ENCODE data around the gene ZACN. TPM values are rescaled to one million over a fixed set of nuclear protein-coding genes. Genes with fewer than 3 reads are reported as not detected.
A peak's percentile ranks its signal among the peaks of the same experiment; 100 is the strongest.

ZACN gene
- polyA plus RNA-seq, 3 donors: 0.09 TPM; not detected in 2

GRCh38 chr17:76091526-76092286, 12.7 kb downstream of the ZACN start:
- Histone ChIP-seq H3K36me3 (replicated peaks in 1 of 2; ENCODE audit: control insufficient read depth in 1 of 2, insufficient read depth in 2 of 2, low read length in 2 of 2) (peaks cover 98 to 100% of the 10 kb centered on the region in 2 donors), H3K4me2 (replicated peaks; ENCODE audit: extremely low read depth, low read length, poor library complexity, severe bottlenecking) (no peak overlapping the region), H3K4me3 (replicated peaks in 1 of 3; ENCODE audit: low read depth in 2 of 3, low read length in 3 of 3) (no peak overlapping the region), H3K27me3 (ENCODE audit: control insufficient read depth in 2 of 2, insufficient read depth in 2 of 2, low read length in 2 of 2) (no peaks in the 10 kb centered on the region), H3K27ac (ENCODE audit: low read depth in 1 of 2, low read length in 2 of 2) (no peak overlapping the region), H2AFZ (ENCODE audit: insufficient read depth, low read depth, low read length, poor library complexity, severe bottlenecking) (no peak overlapping the region), H3K4me1 (ENCODE audit: control insufficient read depth in 1 of 2, insufficient read depth in 2 of 2, low read length in 2 of 2) (no peaks in the 10 kb centered on the region), H3K9me3 (replicated peaks in 1 of 2; ENCODE audit: control insufficient read depth in 1 of 2, insufficient read depth in 1 of 2, low read length in 2 of 2) (no peaks in the 10 kb centered on the region), H3K79me2 (ENCODE audit: insufficient read depth, low read length) (no peaks in the 10 kb centered on the region), H4K20me1 (ENCODE audit: insufficient read depth, low read length) (no peaks in the 10 kb centered on the region), H3K9ac (ENCODE audit: insufficient read depth, low read length, poor library complexity, severe bottlenecking) (no peak overlapping the region)
- H3K27me3 Mint-ChIP-seq (ENCODE audit: low read depth in 3 of 3): peaks cover 0 to 2% (median 1%) of the 10 kb centered on the region in 3 donors
- H3K4me1 Mint-ChIP-seq: peaks cover 2% of the 10 kb centered on the region
- H3K4me3 Mint-ChIP-seq: peak overlapping the region in 1 of 2 donors; percentile 6
- TF ChIP-seq, protein P1, sequence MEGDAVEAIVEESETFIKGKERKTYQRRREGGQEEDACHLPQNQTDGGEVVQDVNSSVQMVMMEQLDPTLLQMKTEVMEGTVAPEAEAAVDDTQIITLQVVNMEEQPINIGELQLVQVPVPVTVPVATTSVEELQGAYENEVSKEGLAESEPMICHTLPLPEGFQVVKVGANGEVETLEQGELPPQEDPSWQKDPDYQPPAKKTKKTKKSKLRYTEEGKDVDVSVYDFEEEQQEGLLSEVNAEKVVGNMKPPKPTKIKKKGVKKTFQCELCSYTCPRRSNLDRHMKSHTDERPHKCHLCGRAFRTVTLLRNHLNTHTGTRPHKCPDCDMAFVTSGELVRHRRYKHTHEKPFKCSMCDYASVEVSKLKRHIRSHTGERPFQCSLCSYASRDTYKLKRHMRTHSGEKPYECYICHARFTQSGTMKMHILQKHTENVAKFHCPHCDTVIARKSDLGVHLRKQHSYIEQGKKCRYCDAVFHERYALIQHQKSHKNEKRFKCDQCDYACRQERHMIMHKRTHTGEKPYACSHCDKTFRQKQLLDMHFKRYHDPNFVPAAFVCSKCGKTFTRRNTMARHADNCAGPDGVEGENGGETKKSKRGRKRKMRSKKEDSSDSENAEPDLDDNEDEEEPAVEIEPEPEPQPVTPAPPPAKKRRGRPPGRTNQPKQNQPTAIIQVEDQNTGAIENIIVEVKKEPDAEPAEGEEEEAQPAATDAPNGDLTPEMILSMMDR (IDR thresholded peaks at IDR 0.05): no peak
- peak overlapping the region in 1 of 7 donors; percentile 3 for H3K27ac Mint-ChIP-seq
- H3K36me3 Mint-ChIP-seq: peaks cover 78 to 100% of the 10 kb centered on the region in 2 donors
- no peaks in the 10 kb centered on the region for H3K9me3 Mint-ChIP-seq
- DNase-seq: no peak
- 73% methylated on average over 13 of the region's 23 CpGs for WGBS (ENCODE audit: insufficient coverage)
- intact Hi-C loops (cut with micrococcal nuclease): no loop called here

DNA sequence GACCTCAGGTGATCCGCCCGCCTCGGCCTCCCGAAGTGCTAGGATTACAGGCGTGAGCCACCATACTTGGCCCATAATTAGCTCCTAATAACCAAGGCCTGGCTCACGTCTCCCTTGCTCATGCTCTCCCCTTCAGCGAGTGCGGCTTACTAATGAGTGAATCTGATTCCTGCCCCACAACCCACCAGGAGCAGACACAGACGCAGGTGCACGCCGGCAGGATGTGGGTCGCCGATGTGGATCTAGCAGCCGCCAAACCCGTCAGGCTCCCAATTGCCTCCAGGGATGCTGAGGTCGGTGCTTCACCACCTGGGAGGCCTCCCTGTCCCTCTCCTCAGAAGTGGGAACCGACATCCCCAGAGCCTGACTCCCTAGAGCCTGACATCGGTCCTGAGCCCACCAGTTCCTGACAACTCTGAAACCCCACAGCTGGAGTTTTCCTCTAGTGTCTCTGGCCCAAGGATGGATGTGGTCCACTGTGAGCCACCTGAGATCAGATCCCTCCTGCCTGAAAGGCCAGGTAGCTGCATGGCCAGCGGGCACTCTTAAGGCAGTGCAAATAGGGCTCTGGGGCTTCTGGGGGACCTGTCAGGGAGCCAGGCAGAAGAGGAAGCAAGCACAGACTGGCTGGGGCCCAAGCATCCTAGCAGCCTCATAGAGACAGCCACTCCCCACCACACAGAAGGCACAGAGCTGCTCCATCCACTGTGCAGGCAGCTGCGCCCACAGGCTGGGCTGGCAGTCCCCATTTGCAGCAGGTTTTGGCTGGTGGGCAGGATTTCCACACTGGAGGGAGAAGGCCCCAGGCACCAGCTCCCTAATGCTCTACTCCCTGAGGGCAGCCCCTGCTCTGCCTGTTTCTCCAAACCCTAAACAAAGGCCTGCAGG, 13.8 kb downstream of the ZACN start:
- Histone ChIP-seq H3K4me1 (ENCODE audit: control insufficient read depth in 1 of 2, insufficient read depth in 2 of 2, low read length in 2 of 2) (no peaks in the 10 kb centered on the region), H3K4me3 (replicated peaks in 1 of 3; ENCODE audit: low read depth in 2 of 3, low read length in 3 of 3) (no peak overlapping the region), H2AFZ (ENCODE audit: insufficient read depth, low read depth, low read length, poor library complexity, severe bottlenecking) (no peak overlapping the region), H3K9ac (ENCODE audit: insufficient read depth, low read length, poor library complexity, severe bottlenecking) (no peak overlapping the region), H3K9me3 (replicated peaks in 1 of 2; ENCODE audit: control insufficient read depth in 1 of 2, insufficient read depth in 1 of 2, low read length in 2 of 2) (no peaks in the 10 kb centered on the region), H3K36me3 (replicated peaks in 1 of 2; ENCODE audit: control insufficient read depth in 1 of 2, insufficient read depth in 2 of 2, low read length in 2 of 2) (peaks cover 98 to 100% of the 10 kb centered on the region in 2 donors), H4K20me1 (ENCODE audit: insufficient read depth, low read length) (no peaks in the 10 kb centered on the region), H3K4me2 (replicated peaks; ENCODE audit: extremely low read depth, low read length, poor library complexity, severe bottlenecking) (no peak overlapping the region), H3K27ac (ENCODE audit: low read depth in 1 of 2, low read length in 2 of 2) (no peak overlapping the region), H3K79me2 (ENCODE audit: insufficient read depth, low read length) (no peaks in the 10 kb centered on the region), H3K27me3 (ENCODE audit: control insufficient read depth in 2 of 2, insufficient read depth in 2 of 2, low read length in 2 of 2) (no peaks in the 10 kb centered on the region)
- peaks cover 77 to 100% of the 10 kb centered on the region in 2 donors for H3K36me3 Mint-ChIP-seq
- DNase-seq: no peak
- no peaks in the 10 kb centered on the region for H3K9me3 Mint-ChIP-seq
- TF ChIP-seq, protein P1 (IDR thresholded peaks at IDR 0.05): no peak
- peaks cover 2% of the 10 kb centered on the region for H3K4me1 Mint-ChIP-seq
- no peak overlapping the region for H3K27ac Mint-ChIP-seq
- intact Hi-C loops (cut with micrococcal nuclease): no loop called here
- H3K27me3 Mint-ChIP-seq (ENCODE audit: low read depth in 3 of 3): peaks cover 0 to 2% (median 1%) of the 10 kb centered on the region in 3 donors
- H3K4me3 Mint-ChIP-seq: no peak overlapping the region
- WGBS (ENCODE audit: insufficient coverage): 97% methylated on average over 19 of the region's 20 CpGs
